ENCODE measurements around the gene DPYSL5.
A peak's percentile ranks its signal among the peaks of the same experiment; 100 is the strongest.
"Not testable (repeated sequence)": the region's sequence is repeated elsewhere in the genome, so short reads cannot be mapped to it uniquely, and the experiment has no call there.

DPYSL5 gene

GRCh38 chr2:26880910-26881435, 33.0 kb downstream of the DPYSL5 start:
- H3K27ac Mint-ChIP-seq: no peak overlapping the region
- no peaks in the 10 kb centered on the region for H3K36me3 Mint-ChIP-seq
- H3K4me1 Mint-ChIP-seq: no peaks in the 10 kb centered on the region
- H3K27me3 Mint-ChIP-seq: peaks cover 1% of the 10 kb centered on the region
- no peak overlapping the region for H3K4me3 Mint-ChIP-seq
- H3K9me3 Mint-ChIP-seq: no peaks in the 10 kb centered on the region

DNA sequence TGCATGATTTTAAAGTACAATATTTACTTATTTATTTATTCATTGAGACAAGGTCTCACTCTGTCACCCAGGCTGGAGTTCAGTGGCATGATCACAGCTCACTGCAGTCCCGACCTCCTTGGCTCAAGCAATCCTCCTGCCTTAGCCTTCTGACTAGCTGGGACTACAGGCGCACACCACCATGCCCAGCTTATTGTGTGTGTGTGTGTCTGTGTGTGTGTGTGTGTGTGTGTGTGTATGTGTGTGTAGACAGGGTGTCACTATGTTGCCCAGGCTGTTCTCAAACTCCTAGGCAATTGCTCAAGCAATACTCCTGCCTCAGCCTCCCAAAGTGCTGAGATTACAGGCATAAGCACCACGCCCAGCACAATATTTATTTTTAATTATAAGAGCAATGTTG, 34.3 kb downstream of the DPYSL5 start:
- not testable (repeated sequence) for H3K27ac Mint-ChIP-seq, H3K4me1 Mint-ChIP-seq, H3K4me3 Mint-ChIP-seq, H3K9me3 Mint-ChIP-seq, H3K27me3 Mint-ChIP-seq, H3K36me3 Mint-ChIP-seq

DNA sequence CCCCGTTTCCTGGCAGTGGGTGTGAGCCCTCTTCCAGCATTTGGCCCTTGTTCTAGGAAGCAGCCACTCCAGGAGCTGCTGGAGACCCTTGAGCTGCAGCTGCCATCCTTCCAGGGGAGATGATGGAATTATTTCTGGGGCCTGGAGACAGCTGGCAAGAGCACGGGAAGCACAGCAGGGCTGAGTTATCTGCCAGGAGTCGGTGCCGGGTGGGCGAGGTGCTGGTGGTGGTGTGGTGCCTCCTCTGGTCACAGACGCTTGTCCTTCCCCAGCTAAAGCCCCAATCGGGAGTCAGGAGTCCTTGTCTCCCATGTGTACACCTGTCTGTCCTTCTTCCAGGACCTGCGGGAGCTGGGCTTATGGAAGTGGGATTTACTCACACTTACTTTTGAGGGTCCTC, 36.0 kb downstream of the DPYSL5 start:
- no peak overlapping the region for H3K4me3 Mint-ChIP-seq
- no peaks in the 10 kb centered on the region for H3K4me1 Mint-ChIP-seq
- no peaks in the 10 kb centered on the region for H3K36me3 Mint-ChIP-seq
- no peaks in the 10 kb centered on the region for H3K9me3 Mint-ChIP-seq
- no peak overlapping the region for H3K27ac Mint-ChIP-seq
- H3K27me3 Mint-ChIP-seq: peaks cover 1% of the 10 kb centered on the region

GRCh38 chr2:26884486-26884885, 36.6 kb downstream of the DPYSL5 start:
- no peaks in the 10 kb centered on the region for H3K4me1 Mint-ChIP-seq
- H3K36me3 Mint-ChIP-seq: no peaks in the 10 kb centered on the region
- peaks cover 1% of the 10 kb centered on the region for H3K27me3 Mint-ChIP-seq
- no peak overlapping the region for H3K27ac Mint-ChIP-seq
- H3K9me3 Mint-ChIP-seq: no peaks in the 10 kb centered on the region
- no peak overlapping the region for H3K4me3 Mint-ChIP-seq

- Mint-ChIP-seq H3K9me3 (no peaks in the 10 kb centered on the region), H3K27me3 (peaks cover 1% of the 10 kb centered on the region), H3K36me3 (no peaks in the 10 kb centered on the region), H3K4me3 (no peak overlapping the region), H3K27ac (no peak overlapping the region), H3K4me1 (no peaks in the 10 kb centered on the region)
These were observed 37.9 kb downstream of the DPYSL5 start for GRCh38 chr2:26885651-26886329.

GRCh38 chr2:26886736-26887135, 38.8 kb downstream of the DPYSL5 start:
- Mint-ChIP-seq H3K27ac (peak overlapping the region; percentile 41), H3K4me3 (no peak overlapping the region)

DNA sequence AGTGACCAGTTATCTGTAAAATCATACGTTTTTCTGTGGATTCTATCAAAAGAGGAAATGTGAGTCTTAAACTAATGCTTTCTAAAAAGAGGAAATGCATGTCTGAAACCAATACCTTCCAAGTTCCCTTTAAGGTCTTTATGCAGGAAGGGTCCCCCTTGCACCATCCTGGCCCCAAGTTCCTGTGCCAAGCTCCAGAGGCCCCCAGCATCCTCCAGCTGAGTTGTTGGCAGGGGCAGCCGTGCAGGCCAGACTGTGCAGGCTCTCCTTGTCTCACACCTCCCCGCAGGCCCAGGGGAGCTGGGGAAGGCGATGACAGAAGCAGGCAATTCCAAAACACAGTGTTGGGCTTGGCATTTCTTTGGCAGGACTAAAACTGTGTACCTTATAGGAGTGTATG, 39.2 kb downstream of the DPYSL5 start:
- Mint-ChIP-seq H3K27me3 (peaks cover 1% of the 10 kb centered on the region), H3K36me3 (no peaks in the 10 kb centered on the region), H3K4me3 (no peak overlapping the region), H3K9me3 (no peaks in the 10 kb centered on the region), H3K27ac (no peak overlapping the region), H3K4me1 (no peaks in the 10 kb centered on the region)

More at GRCh38 chr2:26886736-26887135, 38.8 kb downstream of the DPYSL5 start:
- no peaks in the 10 kb centered on the region for H3K4me1 Mint-ChIP-seq
- peaks cover 1% of the 10 kb centered on the region for H3K27me3 Mint-ChIP-seq
- no peaks in the 10 kb centered on the region for H3K9me3 Mint-ChIP-seq
- H3K36me3 Mint-ChIP-seq: no peaks in the 10 kb centered on the region

GRCh38 chr2:26889796-26890195, 41.9 kb downstream of the DPYSL5 start:
- H3K36me3 Mint-ChIP-seq: no peaks in the 10 kb centered on the region
- no peaks in the 10 kb centered on the region for H3K4me1 Mint-ChIP-seq
- H3K27me3 Mint-ChIP-seq: no peaks in the 10 kb centered on the region
- H3K4me3 Mint-ChIP-seq: no peak overlapping the region
- H3K27ac Mint-ChIP-seq: no peak overlapping the region
- H3K9me3 Mint-ChIP-seq: no peaks in the 10 kb centered on the region

DNA sequence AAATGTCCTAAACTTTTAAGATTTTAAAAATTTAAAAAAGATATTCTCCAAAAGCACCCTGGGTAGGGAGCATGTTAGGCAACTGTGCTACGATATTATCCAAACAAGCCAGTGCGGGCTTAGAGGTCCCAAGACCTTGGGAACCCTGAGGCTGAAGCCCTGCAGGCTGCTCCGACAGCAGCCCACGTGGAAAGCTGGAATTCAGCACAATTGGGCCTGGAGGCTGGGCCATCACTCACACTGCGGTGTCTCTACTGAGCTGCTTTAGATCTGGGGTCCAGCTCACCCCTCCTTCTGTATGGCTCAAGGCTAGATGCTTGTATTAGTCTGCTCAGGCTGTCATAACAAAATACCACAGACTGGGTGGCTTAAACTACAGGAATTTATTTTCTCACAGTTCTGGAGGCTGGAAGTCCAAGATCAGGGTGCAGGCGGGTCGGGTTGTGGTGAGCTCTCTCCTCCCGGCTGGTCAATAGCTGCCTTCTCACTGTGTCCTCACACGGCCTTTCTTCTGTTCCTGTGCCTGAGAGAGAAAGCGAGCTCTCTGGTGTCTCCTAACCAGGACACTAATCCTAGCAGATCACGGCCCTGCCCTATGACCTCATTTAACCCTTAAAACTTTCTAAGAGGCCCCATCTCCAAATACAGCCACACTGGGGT, 42.5 kb downstream of the DPYSL5 start:
- Mint-ChIP-seq H3K27ac (no peak overlapping the region), H3K9me3 (no peaks in the 10 kb centered on the region), H3K27me3 (no peaks in the 10 kb centered on the region), H3K4me3 (no peak overlapping the region), H3K4me1 (no peaks in the 10 kb centered on the region), H3K36me3 (no peaks in the 10 kb centered on the region)

DNA sequence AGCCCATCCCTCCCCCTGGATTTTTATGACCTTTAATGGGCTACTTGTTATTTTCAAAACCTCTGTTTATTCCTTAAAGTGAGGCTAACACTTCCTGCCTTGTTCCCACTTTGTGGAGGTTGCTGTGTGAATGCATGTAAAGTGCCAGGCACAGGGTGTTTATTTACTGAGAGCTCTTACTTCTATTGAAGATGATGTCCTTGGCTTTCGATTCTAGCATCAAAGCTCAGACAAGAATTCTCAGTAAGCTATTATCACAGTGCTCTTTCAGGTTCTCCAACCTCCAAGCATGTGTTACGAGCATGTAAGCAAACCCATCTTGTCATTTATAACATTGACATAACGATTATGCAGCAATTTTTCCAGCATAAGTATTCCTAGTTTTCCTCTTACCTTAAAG, 44.2 kb downstream of the DPYSL5 start:
- H3K4me1 Mint-ChIP-seq: no peaks in the 10 kb centered on the region
- H3K4me3 Mint-ChIP-seq: no peak overlapping the region
- H3K36me3 Mint-ChIP-seq: no peaks in the 10 kb centered on the region

DNA sequence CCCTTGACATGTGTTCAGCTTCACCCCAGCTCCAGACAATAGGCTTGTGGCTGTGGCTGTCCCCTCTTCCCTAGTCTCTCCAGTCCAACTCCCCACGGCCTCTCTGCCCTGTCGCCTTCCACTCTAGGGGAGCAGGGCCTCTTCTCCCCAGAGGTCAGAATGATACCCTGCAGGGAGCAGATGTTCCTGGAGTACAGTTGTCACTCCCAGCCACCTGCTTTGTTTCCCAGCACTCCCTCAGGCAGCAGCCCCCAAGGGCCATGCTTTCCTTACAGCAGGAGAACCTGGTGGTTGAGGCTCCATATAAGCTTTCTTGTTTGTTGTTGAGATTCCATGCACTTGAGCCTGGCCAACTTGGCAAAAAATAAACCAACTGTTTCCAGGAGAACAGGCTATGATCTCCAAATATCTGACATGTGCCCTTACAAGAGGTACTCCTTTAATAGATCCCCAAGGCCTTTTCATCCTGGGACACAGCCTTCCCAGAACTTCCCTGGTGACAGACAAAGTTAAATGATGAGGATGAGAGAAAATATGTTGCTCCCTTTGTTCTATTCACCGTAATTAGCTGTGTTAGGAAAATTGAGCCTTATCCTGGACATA, 45.1 kb downstream of the DPYSL5 start:
- H3K36me3 Mint-ChIP-seq: no peaks in the 10 kb centered on the region
- H3K27ac Mint-ChIP-seq: no peak overlapping the region
- H3K4me1 Mint-ChIP-seq: no peaks in the 10 kb centered on the region
- H3K27me3 Mint-ChIP-seq: peaks cover 2% of the 10 kb centered on the region
- no peak overlapping the region for H3K4me3 Mint-ChIP-seq
- H3K9me3 Mint-ChIP-seq: no peaks in the 10 kb centered on the region

More for the DNA sequence above, 44.2 kb downstream of the DPYSL5 start:
- Mint-ChIP-seq H3K27me3 (peaks cover 2% of the 10 kb centered on the region), H3K9me3 (no peaks in the 10 kb centered on the region), H3K27ac (no peak overlapping the region)

GRCh38 chr2:26894136-26894535, 46.2 kb downstream of the DPYSL5 start:
- Mint-ChIP-seq H3K4me3 (no peak overlapping the region), H3K36me3 (no peaks in the 10 kb centered on the region), H3K27ac (no peak overlapping the region), H3K4me1 (no peaks in the 10 kb centered on the region), H3K27me3 (peaks cover 2% of the 10 kb centered on the region), H3K9me3 (no peaks in the 10 kb centered on the region)

DNA sequence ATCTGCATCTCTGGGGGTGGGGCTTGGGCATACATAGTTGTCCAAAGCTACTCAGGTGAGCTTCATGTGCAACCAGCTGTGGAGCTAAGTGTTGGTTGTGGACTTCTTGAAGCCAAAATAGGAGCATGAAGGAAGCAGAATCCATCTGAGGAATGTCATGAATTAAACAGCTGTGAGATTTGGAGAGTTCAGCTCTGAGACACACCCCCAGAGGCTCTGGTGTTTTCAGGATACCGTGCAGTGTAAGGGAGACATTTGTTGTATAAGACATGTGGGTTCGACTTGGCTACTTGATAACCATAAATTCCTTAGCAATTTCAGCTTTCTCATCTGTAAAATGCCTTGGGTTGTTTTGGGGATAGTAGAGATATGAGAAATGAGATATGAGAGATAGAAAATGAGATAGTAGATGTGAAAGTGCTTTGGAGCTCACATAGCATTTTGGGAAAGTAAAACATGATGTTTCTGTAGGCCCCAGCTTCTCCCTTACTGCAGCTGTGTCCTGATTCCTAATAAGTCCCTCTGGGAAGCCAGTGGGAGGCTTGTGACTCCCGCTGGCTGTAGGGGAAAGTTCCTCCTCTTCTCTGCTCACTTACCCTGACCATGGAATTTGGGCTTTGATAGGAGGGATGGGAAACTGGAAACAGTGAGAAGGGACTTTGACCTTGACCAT, 50.0 kb downstream of the DPYSL5 start:
- Mint-ChIP-seq H3K27me3 (peaks cover 2% of the 10 kb centered on the region), H3K4me3 (no peak overlapping the region), H3K9me3 (no peaks in the 10 kb centered on the region), H3K27ac (no peak overlapping the region), H3K36me3 (no peaks in the 10 kb centered on the region), H3K4me1 (no peaks in the 10 kb centered on the region)

GRCh38 chr2:26898480-26899078, 50.6 kb downstream of the DPYSL5 start:
- H3K27ac Mint-ChIP-seq: no peak overlapping the region
- no peaks in the 10 kb centered on the region for H3K36me3 Mint-ChIP-seq
- H3K4me1 Mint-ChIP-seq: no peaks in the 10 kb centered on the region
- H3K27me3 Mint-ChIP-seq: peaks cover 2% of the 10 kb centered on the region
- H3K4me3 Mint-ChIP-seq: no peak overlapping the region
- H3K9me3 Mint-ChIP-seq: no peaks in the 10 kb centered on the region

- Mint-ChIP-seq H3K4me1 (no peaks in the 10 kb centered on the region), H3K27ac (no peak overlapping the region), H3K4me3 (no peak overlapping the region), H3K36me3 (no peaks in the 10 kb centered on the region), H3K9me3 (no peaks in the 10 kb centered on the region), H3K27me3 (peaks cover 2% of the 10 kb centered on the region)
These were observed 51.7 kb downstream of the DPYSL5 start for GRCh38 chr2:26899500-26900164.
